Mesendoderm (in vitro differentiated cells): ENCODE measurements around the gene GPR35.

Experiments
- DNase-seq: peaks from one replicate; pipeline ENCODE4 v3.0.0; 2013
- H2AK5ac ChIP-seq: 2 replicates; pipeline ENCODE4 v1.6.1; 2013; ENCODE audit warnings: low read length, inconsistent platforms
- H2BK120ac ChIP-seq: 2 replicates; pipeline ENCODE4 v1.6.1; 2013; ENCODE audit warnings: low read depth, mild to moderate bottlenecking, low read length, moderate library complexity, mixed read lengths
- H2BK15ac ChIP-seq: replicated peaks from 2 replicates; pipeline ENCODE4 v1.6.1; 2013; ENCODE audit warnings: low read depth, mild to moderate bottlenecking, moderate library complexity
- H2BK5ac ChIP-seq: 2 replicates; pipeline ENCODE4 v1.6.1; 2013; ENCODE audit warnings: low read length, inconsistent platforms
- H3K18ac ChIP-seq: 2 replicates; pipeline ENCODE4 v1.6.1; 2013; ENCODE audit warnings: mild to moderate bottlenecking, low read length, mixed read lengths
- H3K23ac ChIP-seq: one replicate; pipeline ENCODE4 v1.6.1; 2013; ENCODE audit warnings: low read length
- H3K27ac ChIP-seq: 2 replicates; pipeline ENCODE4 v1.5.1; 2013; ENCODE audit warnings: low read depth, mild to moderate bottlenecking, inconsistent platforms, low read length, moderate library complexity
- H3K27me3 ChIP-seq: 2 replicates; pipeline ENCODE4 v1.6.1; 2013; ENCODE audit warnings: low read length, control low read depth, mild to moderate bottlenecking, inconsistent platforms; ENCODE audit not compliant: insufficient read depth, poor library complexity
- H3K36me3 ChIP-seq: 2 replicates; pipeline ENCODE4 v1.6.1; 2013; ENCODE audit warnings: low read length, inconsistent platforms; ENCODE audit not compliant: control insufficient read depth, insufficient read depth
- H3K4ac ChIP-seq: one replicate; pipeline ENCODE4 v1.6.1; 2013; ENCODE audit warnings: low read depth, mild to moderate bottlenecking, low read length, moderate library complexity
- H3K4me1 ChIP-seq: 2 replicates; pipeline ENCODE4 v1.6.1; 2013; ENCODE audit warnings: low read depth, low read length, inconsistent platforms; ENCODE audit not compliant: control insufficient read depth
- H3K4me2 ChIP-seq: 2 replicates; pipeline ENCODE4 v1.6.1; 2013; ENCODE audit warnings: low read length
- H3K4me3 ChIP-seq: 2 replicates; pipeline ENCODE4 v1.5.1; 2013; ENCODE audit warnings: mild to moderate bottlenecking, low read length
- H3K56ac ChIP-seq: one replicate; pipeline ENCODE4 v1.6.1; 2013; ENCODE audit warnings: low read length
- H3K79me1 ChIP-seq: 2 replicates; pipeline ENCODE4 v1.6.1; 2013; ENCODE audit warnings: low read length, inconsistent platforms
- H3K79me2 ChIP-seq: 2 replicates; pipeline ENCODE4 v1.6.1; 2013; ENCODE audit warnings: mild to moderate bottlenecking, low read length; ENCODE audit not compliant: control insufficient read depth, insufficient read depth
- H3K9ac ChIP-seq: 2 replicates; pipeline ENCODE4 v1.6.1; 2013; ENCODE audit warnings: low read length, inconsistent platforms
- H4K5ac ChIP-seq: one replicate; pipeline ENCODE4 v1.6.1; 2013; ENCODE audit warnings: low read length
- H4K8ac ChIP-seq: one replicate; pipeline ENCODE4 v1.6.1; 2013; ENCODE audit warnings: low read depth, mild to moderate bottlenecking, control low read depth, low read length, moderate library complexity
- WGBS: extraction: QIAGEN DNeasy Blood & Tissue Kit; methylation state at CpG from one replicate; pipeline ENCODE4 v1.1.7; 2013; ENCODE audit warnings: low lambda C conversion rate, missing lambda C conversion rate; ENCODE audit not compliant: insufficient coverage; ENCODE audit errors: extremely low coverage; 5-methylcytosine and 5-hydroxymethylcytosine counted together

GPR35 gene

GRCh38 chr2:240620149-240620731 is 5.0 kb upstream of the GPR35 start:
- Histone ChIP-seq H4K8ac (no peak overlapping the region), H3K27me3 (no peaks in the 10 kb centered on the region), H2BK5ac (no peak overlapping the region), H3K79me1 (no peaks in the 10 kb centered on the region), H3K79me2 (no peaks in the 10 kb centered on the region), H3K4me3 (no peak overlapping the region), H3K23ac (no peak overlapping the region), H4K5ac (no peak overlapping the region), H3K27ac (no peak overlapping the region), H2BK120ac (no peak overlapping the region), H3K36me3 (no peaks in the 10 kb centered on the region), H3K4me1 (no peaks in the 10 kb centered on the region), H3K4me2 (no peak overlapping the region), H2AK5ac (no peak overlapping the region), H2BK15ac (no peak overlapping the region), H3K4ac (no peak overlapping the region), H3K9ac (no peak overlapping the region), H3K18ac (no peak overlapping the region), H3K56ac (no peak overlapping the region)
- no peak for DNase-seq
- no CpG with 5 or more reads among the region's 13 CpGs for WGBS

GRCh38 chr2:240620859-240621258 is 4.4 kb upstream of the GPR35 start:
- H4K8ac ChIP-seq = no peak overlapping the region
- no peak overlapping the region for H2BK15ac ChIP-seq
- no peak overlapping the region for H3K4ac ChIP-seq
- H3K18ac ChIP-seq = no peak overlapping the region
- H3K36me3 ChIP-seq = no peaks in the 10 kb centered on the region
- H3K4me1 ChIP-seq = no peaks in the 10 kb centered on the region
- no peak overlapping the region for H3K27ac ChIP-seq
- WGBS = no CpG with 5 or more reads among the region's 7 CpGs
- H2AK5ac ChIP-seq = no peak overlapping the region
- H3K27me3 ChIP-seq = no peaks in the 10 kb centered on the region
- no peaks in the 10 kb centered on the region for H3K79me2 ChIP-seq
- H3K9ac ChIP-seq = no peak overlapping the region
- no peak overlapping the region for H3K4me2 ChIP-seq
- no peak overlapping the region for H3K4me3 ChIP-seq
- H3K23ac ChIP-seq = no peak overlapping the region
- H3K79me1 ChIP-seq = no peaks in the 10 kb centered on the region
- DNase-seq = no peak
- H3K56ac ChIP-seq = no peak overlapping the region
- H2BK120ac ChIP-seq = no peak overlapping the region
- H4K5ac ChIP-seq = no peak overlapping the region
- H2BK5ac ChIP-seq = no peak overlapping the region

GRCh38 chr2:240622060-240622411 is 3.2 kb upstream of the GPR35 start:
- no peak overlapping the region for H4K5ac ChIP-seq
- no peaks in the 10 kb centered on the region for H3K79me1 ChIP-seq
- no peak overlapping the region for H3K4me3 ChIP-seq
- no peak overlapping the region for H4K8ac ChIP-seq
- WGBS = no CpG with 5 or more reads among the region's 9 CpGs
- no peaks in the 10 kb centered on the region for H3K27me3 ChIP-seq
- no peak overlapping the region for H2AK5ac ChIP-seq
- no peak overlapping the region for H3K18ac ChIP-seq
- no peak overlapping the region for H3K4ac ChIP-seq
- no peak overlapping the region for H3K9ac ChIP-seq
- H2BK15ac ChIP-seq = no peak overlapping the region
- DNase-seq = no peak
- no peaks in the 10 kb centered on the region for H3K36me3 ChIP-seq
- H3K4me2 ChIP-seq = no peak overlapping the region
- H3K27ac ChIP-seq = no peak overlapping the region
- no peak overlapping the region for H2BK120ac ChIP-seq
- H3K23ac ChIP-seq = no peak overlapping the region
- H2BK5ac ChIP-seq = no peak overlapping the region
- H3K56ac ChIP-seq = no peak overlapping the region
- H3K79me2 ChIP-seq = no peaks in the 10 kb centered on the region
- no peaks in the 10 kb centered on the region for H3K4me1 ChIP-seq

GRCh38 chr2:240622531-240623235 is 2.6 kb upstream of the GPR35 start:
- Histone ChIP-seq H3K79me2 (no peaks in the 10 kb centered on the region), H4K5ac (no peak overlapping the region), H3K4me3 (no peak overlapping the region), H3K27ac (no peak overlapping the region), H2BK120ac (no peak overlapping the region), H2BK5ac (no peak overlapping the region), H3K36me3 (no peaks in the 10 kb centered on the region), H2AK5ac (no peak overlapping the region), H3K4ac (no peak overlapping the region), H3K4me2 (no peak overlapping the region), H3K4me1 (no peaks in the 10 kb centered on the region), H3K79me1 (no peaks in the 10 kb centered on the region), H3K18ac (no peak overlapping the region), H3K23ac (no peak overlapping the region), H3K27me3 (no peaks in the 10 kb centered on the region), H3K9ac (no peak overlapping the region), H3K56ac (no peak overlapping the region), H4K8ac (no peak overlapping the region), H2BK15ac (no peak overlapping the region)
- no CpG with 5 or more reads among the region's 37 CpGs for WGBS
- DNase-seq = no peak

- Histone ChIP-seq H2AK5ac (no peak overlapping the region), H4K5ac (no peak overlapping the region), H3K27ac (no peak overlapping the region), H2BK5ac (no peak overlapping the region), H3K56ac (no peak overlapping the region), H2BK120ac (no peak overlapping the region), H3K27me3 (no peaks in the 10 kb centered on the region), H3K4ac (no peak overlapping the region), H3K23ac (no peak overlapping the region), H3K4me1 (no peaks in the 10 kb centered on the region), H3K18ac (no peak overlapping the region), H3K79me1 (no peaks in the 10 kb centered on the region), H4K8ac (no peak overlapping the region), H3K36me3 (no peaks in the 10 kb centered on the region), H3K4me2 (no peak overlapping the region), H3K4me3 (no peak overlapping the region), H2BK15ac (no peak overlapping the region), H3K79me2 (no peaks in the 10 kb centered on the region), H3K9ac (no peak overlapping the region)
- no peak for DNase-seq
- no CpG with 5 or more reads among the region's 10 CpGs for WGBS
These were observed 1.7 kb upstream of the GPR35 start for GRCh38 chr2:240623531-240624010.
